IPS-15b (cell line): ENCODE measurements around the gene SERPINA10.
"Not testable (repeated sequence)": the region's sequence is repeated elsewhere in the genome, so short reads cannot be mapped to it uniquely, and the experiment has no call there.

Experiments
- H3K27me3 ChIP-seq: one replicate; pipeline ENCODE4 v1.6.1; 2013; ENCODE audit warnings: low read length; ENCODE audit not compliant: control insufficient read depth, insufficient read depth
- H3K36me3 ChIP-seq: one replicate; pipeline ENCODE4 v1.6.1; 2013; ENCODE audit warnings: low read length; ENCODE audit not compliant: control insufficient read depth, insufficient read depth
- H3K4me1 ChIP-seq: one replicate; pipeline ENCODE4 v1.6.1; 2013; ENCODE audit warnings: mild to moderate bottlenecking, low read length; ENCODE audit not compliant: control insufficient read depth, insufficient read depth
- H3K4me3 ChIP-seq: one replicate; pipeline ENCODE4 v1.5.1; 2013; ENCODE audit warnings: low read depth, low read length
- H3K9ac ChIP-seq: one replicate; pipeline ENCODE4 v1.6.1; 2013; ENCODE audit warnings: low read depth, mild to moderate bottlenecking, low read length
- H3K9me3 ChIP-seq: one replicate; pipeline ENCODE4 v1.6.1; 2013; ENCODE audit warnings: mild to moderate bottlenecking, low read length; ENCODE audit not compliant: control insufficient read depth, insufficient read depth

SERPINA10 gene

GRCh38 chr14:94267352-94267751 is 25.7 kb downstream of the SERPINA10 start:
- no peaks in the 10 kb centered on the region for H3K9me3 ChIP-seq
- H3K9ac ChIP-seq = no peak overlapping the region
- H3K27me3 ChIP-seq = no peaks in the 10 kb centered on the region
- H3K4me1 ChIP-seq = no peaks in the 10 kb centered on the region
- H3K36me3 ChIP-seq = no peaks in the 10 kb centered on the region
- H3K4me3 ChIP-seq = no peak overlapping the region

DNA sequence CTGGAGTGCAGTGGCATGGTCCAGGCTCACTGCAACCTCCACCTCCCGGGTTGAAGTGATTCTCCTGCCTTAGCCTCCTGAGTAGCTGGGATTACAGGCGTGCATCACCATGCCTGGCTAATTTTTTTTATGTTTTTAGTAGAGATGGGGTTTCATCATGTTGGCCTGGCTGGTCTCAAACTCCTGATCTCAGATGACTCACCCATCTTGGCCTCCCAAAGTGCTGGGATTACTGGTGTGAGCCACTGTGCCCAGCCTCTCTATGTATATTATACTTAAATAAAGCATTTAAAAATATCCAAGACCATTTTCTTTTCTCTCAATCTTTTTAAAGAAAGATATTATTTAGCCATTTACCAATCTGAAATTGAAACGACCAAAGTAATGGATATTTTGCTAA is 28.9 kb downstream of the SERPINA10 start:
- not testable (repeated sequence) for H3K4me3 ChIP-seq, H3K27me3 ChIP-seq, H3K4me1 ChIP-seq, H3K36me3 ChIP-seq, H3K9ac ChIP-seq, H3K9me3 ChIP-seq

DNA sequence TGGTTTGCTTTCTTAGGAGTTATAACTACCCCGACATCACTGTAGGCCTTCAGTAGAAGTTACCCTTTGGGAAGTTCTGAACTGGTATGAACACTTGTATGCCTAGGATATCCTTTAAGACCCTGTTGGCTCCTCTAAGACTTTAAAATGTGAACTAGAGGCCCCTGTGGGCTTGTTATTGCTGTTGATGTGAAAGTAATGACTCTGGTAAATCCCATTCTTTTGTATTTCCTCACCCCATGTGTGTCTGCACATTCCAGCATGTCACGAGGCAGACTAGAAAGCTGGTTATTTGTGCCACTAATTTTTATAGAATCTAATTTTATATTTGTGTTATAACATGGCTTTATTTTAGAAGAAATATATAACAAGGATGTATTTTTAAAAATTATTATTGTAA is 48.9 kb downstream of the SERPINA10 start:
- Histone ChIP-seq H3K4me3 (no peak overlapping the region), H3K9ac (no peak overlapping the region), H3K4me1 (no peaks in the 10 kb centered on the region), H3K9me3 (no peaks in the 10 kb centered on the region), H3K27me3 (no peaks in the 10 kb centered on the region), H3K36me3 (no peaks in the 10 kb centered on the region)

DNA sequence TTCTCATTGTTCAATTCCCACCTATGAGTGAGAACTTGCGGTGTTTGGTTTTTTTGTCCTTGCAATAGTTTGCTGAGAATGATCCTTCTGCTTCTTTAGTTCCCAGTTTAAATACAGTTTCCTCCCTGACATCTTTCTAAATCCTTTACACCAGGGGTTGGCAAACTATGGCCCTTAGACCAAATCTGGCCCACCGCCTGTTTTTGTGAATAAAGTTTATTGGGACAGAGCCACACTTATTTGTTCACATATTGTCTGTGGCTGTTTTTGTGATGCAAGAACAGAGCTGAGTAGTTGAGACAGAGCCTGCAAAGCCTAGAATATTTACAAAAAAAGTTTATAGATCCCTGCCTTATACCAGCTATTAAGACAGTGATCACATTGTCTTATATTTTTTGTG is 53.7 kb downstream of the SERPINA10 start:
- Histone ChIP-seq H3K9me3 (no peaks in the 10 kb centered on the region), H3K36me3 (no peaks in the 10 kb centered on the region)

GRCh38 chr14:94237983-94238382 is 55.1 kb downstream of the SERPINA10 start:
- Histone ChIP-seq H3K9ac (no peak overlapping the region), H3K27me3 (no peaks in the 10 kb centered on the region), H3K36me3 (no peaks in the 10 kb centered on the region), H3K9me3 (no peaks in the 10 kb centered on the region), H3K4me3 (no peak overlapping the region), H3K4me1 (no peaks in the 10 kb centered on the region)

More for the DNA sequence above, 53.7 kb downstream of the SERPINA10 start:
- no peak overlapping the region for H3K4me3 ChIP-seq
- H3K9ac ChIP-seq = no peak overlapping the region
- H3K27me3 ChIP-seq = no peaks in the 10 kb centered on the region
- H3K4me1 ChIP-seq = no peaks in the 10 kb centered on the region

GRCh38 chr14:94237046-94237445 is 56.0 kb downstream of the SERPINA10 start:
- Histone ChIP-seq H3K4me3 (no peak overlapping the region), H3K9ac (no peak overlapping the region), H3K9me3 (no peaks in the 10 kb centered on the region), H3K4me1 (no peaks in the 10 kb centered on the region), H3K36me3 (no peaks in the 10 kb centered on the region), H3K27me3 (no peaks in the 10 kb centered on the region)
